Measurements from ENCODE around the gene MPP3. TPM values are rescaled to one million over a fixed set of nuclear protein-coding genes. Genes with fewer than 3 reads are reported as not detected.

MPP3 gene
- polyA plus RNA-seq, 1 donor (not counting 4 experiments of a cell fraction or from before 2014, with no cell fraction given), result 7.4 TPM

DNA sequence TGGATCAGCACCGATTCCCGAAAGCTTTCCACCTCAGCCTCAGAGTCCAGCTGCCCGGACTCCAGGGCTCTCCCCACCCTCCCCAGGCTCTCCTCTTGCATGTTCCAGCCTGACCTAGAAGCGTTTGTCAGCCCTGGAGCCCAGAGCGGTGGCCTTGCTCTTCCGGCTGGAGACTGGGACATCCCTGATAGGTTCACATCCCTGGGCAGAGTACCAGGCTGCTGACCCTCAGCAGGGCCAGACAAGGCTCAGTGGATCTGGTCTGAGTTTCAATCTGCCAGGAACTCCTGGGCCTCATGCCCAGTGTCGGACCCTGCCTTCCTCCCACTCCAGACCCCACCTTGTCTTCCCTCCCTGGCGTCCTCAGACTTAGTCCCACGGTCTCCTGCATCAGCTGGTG lies 29.0 kb upstream of the MPP3 start:
- no peak for FAIRE-seq
- dilution Hi-C loops (cut with MboI; ENCODE audit: extremely low pct_ligation_motif_present, low sequenced_read_pairs), result no loop called here

DNA sequence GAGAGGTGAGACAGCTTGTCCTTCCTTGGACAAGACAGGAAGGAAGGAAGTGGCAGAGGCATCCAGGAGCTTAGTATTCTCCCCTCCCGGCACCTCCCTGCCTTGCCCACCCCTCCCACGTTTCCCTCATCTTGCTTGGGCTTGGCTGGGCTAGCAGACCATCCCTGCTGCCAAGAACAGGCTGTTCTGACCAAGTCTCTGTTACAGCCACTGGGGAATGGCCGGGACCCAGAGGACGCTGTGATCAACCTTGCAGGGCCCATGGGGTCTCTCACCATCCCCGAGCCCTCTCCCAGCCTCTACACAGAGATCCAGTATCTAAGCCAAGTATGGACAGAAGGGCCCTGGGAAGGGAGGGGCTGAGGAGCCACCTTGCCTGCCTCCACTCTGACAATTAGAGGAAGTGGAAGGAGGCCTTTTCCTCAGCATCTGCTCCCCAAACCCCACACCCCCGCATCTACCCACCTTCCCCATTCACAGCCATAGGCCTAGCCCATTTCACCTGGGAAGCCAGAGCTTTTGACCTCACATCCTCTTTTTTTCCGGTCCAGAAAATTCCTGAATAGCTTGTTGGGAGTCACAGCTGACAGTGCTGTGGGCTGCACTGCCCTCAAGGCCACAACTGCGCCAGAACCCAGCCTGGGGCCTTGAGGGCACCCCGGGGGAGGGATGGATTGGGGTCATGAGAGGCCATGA lies 28.1 kb upstream of the MPP3 start:
- H4K20me1 ChIP-seq (ENCODE audit: control insufficient read depth, extremely low read depth, insufficient read depth, low read length), result no peaks in the 10 kb centered on the region
- H2AFZ ChIP-seq (ENCODE audit: control insufficient read depth, low read length), result no peak overlapping the region
- dilution Hi-C loops (cut with MboI; ENCODE audit: extremely low pct_ligation_motif_present, low sequenced_read_pairs), result no loop called here
- no peaks in the 10 kb centered on the region for H3K36me3 ChIP-seq (ENCODE audit: control insufficient read depth in 2 of 2, extremely low read depth in 1 of 2, insufficient read depth in 2 of 2, low read length in 2 of 2)
- H3K27ac ChIP-seq (ENCODE audit: control insufficient read depth, insufficient read depth, low read length), result no peak overlapping the region
- no peaks in the 10 kb centered on the region for H3K4me1 ChIP-seq (ENCODE audit: control insufficient read depth, extremely low read depth, insufficient read depth, low read length)
- H3K79me2 ChIP-seq (ENCODE audit: control insufficient read depth, insufficient read depth, low read length), result no peaks in the 10 kb centered on the region
- no peaks in the 10 kb centered on the region for H3K9me3 ChIP-seq (ENCODE audit: control insufficient read depth, low read depth, low read length)
- no peak overlapping the region for H3K4me3 ChIP-seq (ENCODE audit: control insufficient read depth in 2 of 3, extremely low read depth in 1 of 3, insufficient read depth in 2 of 3, low read depth in 1 of 3, low read length in 3 of 3)
- no peaks in the 10 kb centered on the region for H3K9me1 ChIP-seq (ENCODE audit: control insufficient read depth, extremely low read depth, insufficient read depth, low read length)
- H3K4me2 ChIP-seq (ENCODE audit: control insufficient read depth, extremely low read depth, insufficient read depth, low read depth, low read length), result no peak overlapping the region
- no peak for DNase-seq (ENCODE audit: low read depth, low spot score)
- H3K27me3 ChIP-seq (ENCODE audit: control insufficient read depth, extremely low read depth, insufficient read depth, low read length), result peaks cover 24% of the 10 kb centered on the region
- no peak for FAIRE-seq
- TF ChIP-seq, protein P1, sequence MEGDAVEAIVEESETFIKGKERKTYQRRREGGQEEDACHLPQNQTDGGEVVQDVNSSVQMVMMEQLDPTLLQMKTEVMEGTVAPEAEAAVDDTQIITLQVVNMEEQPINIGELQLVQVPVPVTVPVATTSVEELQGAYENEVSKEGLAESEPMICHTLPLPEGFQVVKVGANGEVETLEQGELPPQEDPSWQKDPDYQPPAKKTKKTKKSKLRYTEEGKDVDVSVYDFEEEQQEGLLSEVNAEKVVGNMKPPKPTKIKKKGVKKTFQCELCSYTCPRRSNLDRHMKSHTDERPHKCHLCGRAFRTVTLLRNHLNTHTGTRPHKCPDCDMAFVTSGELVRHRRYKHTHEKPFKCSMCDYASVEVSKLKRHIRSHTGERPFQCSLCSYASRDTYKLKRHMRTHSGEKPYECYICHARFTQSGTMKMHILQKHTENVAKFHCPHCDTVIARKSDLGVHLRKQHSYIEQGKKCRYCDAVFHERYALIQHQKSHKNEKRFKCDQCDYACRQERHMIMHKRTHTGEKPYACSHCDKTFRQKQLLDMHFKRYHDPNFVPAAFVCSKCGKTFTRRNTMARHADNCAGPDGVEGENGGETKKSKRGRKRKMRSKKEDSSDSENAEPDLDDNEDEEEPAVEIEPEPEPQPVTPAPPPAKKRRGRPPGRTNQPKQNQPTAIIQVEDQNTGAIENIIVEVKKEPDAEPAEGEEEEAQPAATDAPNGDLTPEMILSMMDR (optimal IDR thresholded peaks at IDR 0.05 in 1 of 3, IDR thresholded peaks at IDR 0.05 in 1 of 3, conservative IDR thresholded peaks at IDR 0.05 in 1 of 3; ENCODE audit: extremely low read depth in 1 of 3, insufficient read depth in 2 of 3, low read length in 3 of 3), result no peak
- no peak for TF ChIP-seq EZH2 (IDR thresholded peaks at IDR 0.05; ENCODE audit: low read length)
- H3K9ac ChIP-seq (ENCODE audit: control insufficient read depth, extremely low read depth, insufficient read depth, low read length), result no peak overlapping the region

More for the DNA sequence above, 29.0 kb upstream of the MPP3 start:
- TF ChIP-seq EZH2 (IDR thresholded peaks at IDR 0.05; ENCODE audit: low read length), result no peak
- TF ChIP-seq, protein P1 (optimal IDR thresholded peaks at IDR 0.05 in 1 of 3, IDR thresholded peaks at IDR 0.05 in 1 of 3, conservative IDR thresholded peaks at IDR 0.05 in 1 of 3; ENCODE audit: extremely low read depth in 1 of 3, insufficient read depth in 2 of 3, low read length in 3 of 3), result no peak
- no peaks in the 10 kb centered on the region for H4K20me1 ChIP-seq (ENCODE audit: control insufficient read depth, extremely low read depth, insufficient read depth, low read length)
- no peak overlapping the region for H3K27ac ChIP-seq (ENCODE audit: control insufficient read depth, insufficient read depth, low read length)
- no peaks in the 10 kb centered on the region for H3K4me1 ChIP-seq (ENCODE audit: control insufficient read depth, extremely low read depth, insufficient read depth, low read length)
- no peak overlapping the region for H3K9ac ChIP-seq (ENCODE audit: control insufficient read depth, extremely low read depth, insufficient read depth, low read length)
- DNase-seq (ENCODE audit: low read depth, low spot score), result no peak
- H3K27me3 ChIP-seq (ENCODE audit: control insufficient read depth, extremely low read depth, insufficient read depth, low read length), result peaks cover 22% of the 10 kb centered on the region
- no peak overlapping the region for H3K4me2 ChIP-seq (ENCODE audit: control insufficient read depth, extremely low read depth, insufficient read depth, low read depth, low read length)
- no peak overlapping the region for H3K4me3 ChIP-seq (ENCODE audit: control insufficient read depth in 2 of 3, extremely low read depth in 1 of 3, insufficient read depth in 2 of 3, low read depth in 1 of 3, low read length in 3 of 3)
- H2AFZ ChIP-seq (ENCODE audit: control insufficient read depth, low read length), result no peak overlapping the region
- no peaks in the 10 kb centered on the region for H3K9me1 ChIP-seq (ENCODE audit: control insufficient read depth, extremely low read depth, insufficient read depth, low read length)
- H3K36me3 ChIP-seq (ENCODE audit: control insufficient read depth in 2 of 2, extremely low read depth in 1 of 2, insufficient read depth in 2 of 2, low read length in 2 of 2), result no peaks in the 10 kb centered on the region
- H3K79me2 ChIP-seq (ENCODE audit: control insufficient read depth, insufficient read depth, low read length), result no peaks in the 10 kb centered on the region
- no peaks in the 10 kb centered on the region for H3K9me3 ChIP-seq (ENCODE audit: control insufficient read depth, low read depth, low read length)

Measured in keratinocyte (primary cell).